Panc1 (cell line): ENCODE measurements around the gene SLC6A13. TPM values are rescaled to one million over a fixed set of nuclear protein-coding genes. Genes with fewer than 3 reads are reported as not detected.

Source experiments
- ATAC-seq: fragments of 200-7000 bp; cut with Tn5 transposase; 2 replicates; pipeline ENCODE4 v1.9.1; 2020; ENCODE audit warnings: mild to moderate bottlenecking, moderate library complexity
- BruUV-seq: library from RNA; stranded (reverse); fragments of 400-500 nt; replicated peaks from 2 replicates; lab custom pipeline; 2021; lab: Mats Ljungman, UMichigan
- CTCF ChIA-PET: fragments of 300-600 bp; sonication (Branson Sonifier 250); formaldehyde crosslinking; loops from one replicate; lab custom pipeline; 2022; ENCODE audit warnings: antibody characterized with exemption; lab: Charles Lee
- POLR2A ChIA-PET: fragments of 300-600 bp; sonication (Branson Sonifier 250); formaldehyde crosslinking; loops from one replicate; lab custom pipeline; 2022; ENCODE audit warnings: antibody characterized with exemption; lab: Charles Lee
- DNase-seq: peaks from one replicate; pipeline ENCODE4 v3.0.0-alpha.2; 2010; ENCODE audit warnings: low read depth, low spot score
- H3K27ac ChIP-seq: 2 replicates; pipeline ENCODE4 v1.5.1; 2011; ENCODE audit warnings: mild to moderate bottlenecking, low read length, inconsistent platforms
- H3K27me3 ChIP-seq: fragments of 200-500 bp; sonication (Bioruptor generic); 2 replicates; pipeline ENCODE4 v1.6.0; 2014; ENCODE audit warnings: low read length, inconsistent platforms; ENCODE audit not compliant: control insufficient read depth, insufficient read depth
- H3K36me3 ChIP-seq: fragments of 200-500 bp; sonication (Bioruptor generic); 2 replicates; pipeline ENCODE4 v1.5.1; 2014; ENCODE audit warnings: inconsistent platforms, mild to moderate bottlenecking, low read length, moderate library complexity; ENCODE audit not compliant: control insufficient read depth, insufficient read depth
- H3K4me1 ChIP-seq: 2 replicates; pipeline ENCODE4 v1.5.1; 2011; ENCODE audit warnings: inconsistent platforms, mild to moderate bottlenecking, low read length, moderate library complexity; ENCODE audit not compliant: control insufficient read depth, insufficient read depth
- H3K4me3 ChIP-seq, 2 experiments: 2 replicates each; pipeline ENCODE4 v1.5.1; 2011 to 2012; ENCODE audit warnings: low read depth in 2 of 2, low read length in 2 of 2, mild to moderate bottlenecking in 2 of 2, inconsistent platforms in 1 of 2, moderate library complexity in 1 of 2
- H3K9me3 ChIP-seq: fragments of 200-500 bp; sonication (Bioruptor generic); 2 replicates; pipeline ENCODE4 v1.5.1; 2014; ENCODE audit warnings: low read depth, mild to moderate bottlenecking, inconsistent platforms, low read length, moderate library complexity; ENCODE audit not compliant: control insufficient read depth, insufficient read depth
- POLR2AphosphoS5 ChIP-seq: IDR thresholded peaks from 2 replicates; pipeline ENCODE4 v1.6.1; 2012; ENCODE audit warnings: mild to moderate bottlenecking, low read depth, low read length, moderate library complexity
- REST ChIP-seq, 2 experiments: IDR thresholded peaks; 2 replicates each; pipeline ENCODE4 v1.6.1; 2011 to 2012; ENCODE audit warnings: low read depth in 2 of 2, control low read depth in 1 of 2, low read length in 1 of 2, mild to moderate bottlenecking in 1 of 2, moderate library complexity in 1 of 2; ENCODE audit not compliant: insufficient read depth in 1 of 2
- SIN3A ChIP-seq: IDR thresholded peaks from 2 replicates; pipeline ENCODE4 v1.6.1; 2012; ENCODE audit warnings: low read depth, mild to moderate bottlenecking, low read length, moderate library complexity, borderline replicate concordance; ENCODE audit not compliant: insufficient read depth
- TCF7L2 ChIP-seq: IDR thresholded peaks from 2 replicates; pipeline ENCODE4 v1.6.1; 2011; ENCODE audit warnings: mild to moderate bottlenecking, low read depth, low read length, inconsistent platforms
- in situ Hi-C: cut with HindIII; loops from 2 replicates; pipeline ENCODE4 v1.10.0; 2016; ENCODE audit warnings: low sequenced_read_pairs, low pct_unique_long_range_greater_than_20kb
- intact Hi-C: fragments of 100-400 bp; cut with micrococcal nuclease; formaldehyde crosslinking; loops from one replicate; pipeline ENCODE4 v1.10.0; 2022; ENCODE audit not compliant: unreplicated experiment
- total RNA-seq: library from RNA; stranded (reverse); gene quantifications from one replicate; pipeline ENCODE4 v1.2.1, GENCODE V29; 2021; ENCODE audit not compliant: unreplicated experiment
- TF ChIP-seq, protein P1 (sequence below): fragments of 450-650 bp; IDR thresholded peaks from 2 replicates; pipeline ENCODE4 v1.5.1; 2017; ENCODE audit warnings: mild to moderate bottlenecking

SLC6A13 gene
- total RNA-seq, 1 experiment from 2014 or later, result 0.57 TPM

DNA sequence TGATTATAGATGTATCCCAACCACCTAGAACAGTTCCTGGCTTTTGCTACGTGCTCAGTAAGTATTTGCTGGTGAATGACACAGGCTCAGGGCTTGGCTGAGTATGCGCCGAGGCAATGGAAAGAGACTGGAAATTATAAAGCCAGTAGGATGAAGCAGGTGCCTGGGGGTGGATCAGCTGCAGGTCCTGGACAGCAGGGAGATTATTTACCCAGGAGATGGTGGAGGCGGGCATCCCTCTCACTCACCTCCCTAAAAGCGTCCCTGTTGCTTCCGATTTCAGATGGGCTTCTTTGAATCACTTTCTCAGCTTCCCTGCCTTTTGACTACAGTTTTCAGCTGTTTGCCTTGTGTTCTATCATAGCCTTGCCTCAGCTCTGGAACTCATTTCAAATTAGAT lies 6.4 kb downstream of the SLC6A13 start:
- POLR2A ChIA-PET, result no interaction called here
- in situ Hi-C loops, result no loop called here

DNA sequence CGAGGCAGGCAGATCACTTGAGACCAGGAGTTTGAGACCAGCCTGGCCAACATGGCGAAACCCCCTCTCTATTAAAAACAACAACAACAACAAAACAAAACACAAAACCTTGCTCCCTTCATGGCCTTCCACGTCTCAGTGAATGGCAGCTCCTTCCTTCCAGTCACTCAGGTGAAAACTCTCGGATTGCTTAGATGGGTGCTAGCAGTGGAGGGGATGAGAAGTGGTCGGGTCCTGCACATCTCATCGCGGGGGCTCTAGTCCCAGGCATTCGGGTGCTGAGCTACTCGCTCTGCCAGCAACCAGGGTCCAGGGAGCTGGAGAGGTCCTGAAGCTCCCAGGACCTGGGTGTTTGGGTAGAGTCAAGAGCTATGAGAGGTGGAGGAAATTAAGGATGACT lies 7.7 kb downstream of the SLC6A13 start:
- H3K36me3 ChIP-seq, result no peaks in the 10 kb centered on the region
- no peak overlapping the region for H3K4me3 ChIP-seq
- no peak overlapping the region for H3K27ac ChIP-seq
- no peaks in the 10 kb centered on the region for H3K4me1 ChIP-seq
- ATAC-seq, result no peak
- no peaks in the 10 kb centered on the region for H3K9me3 ChIP-seq
- ChIA-PET CTCF (no interaction called here), POLR2A (no interaction called here)
- intact Hi-C loops (no loop called here), in situ Hi-C loops (no loop called here)
- TF ChIP-seq, protein P1, sequence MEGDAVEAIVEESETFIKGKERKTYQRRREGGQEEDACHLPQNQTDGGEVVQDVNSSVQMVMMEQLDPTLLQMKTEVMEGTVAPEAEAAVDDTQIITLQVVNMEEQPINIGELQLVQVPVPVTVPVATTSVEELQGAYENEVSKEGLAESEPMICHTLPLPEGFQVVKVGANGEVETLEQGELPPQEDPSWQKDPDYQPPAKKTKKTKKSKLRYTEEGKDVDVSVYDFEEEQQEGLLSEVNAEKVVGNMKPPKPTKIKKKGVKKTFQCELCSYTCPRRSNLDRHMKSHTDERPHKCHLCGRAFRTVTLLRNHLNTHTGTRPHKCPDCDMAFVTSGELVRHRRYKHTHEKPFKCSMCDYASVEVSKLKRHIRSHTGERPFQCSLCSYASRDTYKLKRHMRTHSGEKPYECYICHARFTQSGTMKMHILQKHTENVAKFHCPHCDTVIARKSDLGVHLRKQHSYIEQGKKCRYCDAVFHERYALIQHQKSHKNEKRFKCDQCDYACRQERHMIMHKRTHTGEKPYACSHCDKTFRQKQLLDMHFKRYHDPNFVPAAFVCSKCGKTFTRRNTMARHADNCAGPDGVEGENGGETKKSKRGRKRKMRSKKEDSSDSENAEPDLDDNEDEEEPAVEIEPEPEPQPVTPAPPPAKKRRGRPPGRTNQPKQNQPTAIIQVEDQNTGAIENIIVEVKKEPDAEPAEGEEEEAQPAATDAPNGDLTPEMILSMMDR, result no peak
- BruUV-seq, result no TSS peak
- peaks cover 4% of the 10 kb centered on the region for H3K27me3 ChIP-seq
- no peak for DNase-seq

More for the DNA sequence above, 6.4 kb downstream of the SLC6A13 start:
- Histone ChIP-seq H3K27me3 (peaks cover 4% of the 10 kb centered on the region), H3K36me3 (no peaks in the 10 kb centered on the region), H3K4me3 (no peak overlapping the region), H3K27ac (no peak overlapping the region), H3K4me1 (no peaks in the 10 kb centered on the region), H3K9me3 (no peaks in the 10 kb centered on the region)
- intact Hi-C loops, result no loop called here
- no peak for DNase-seq
- no peak for TF ChIP-seq POLR2AphosphoS5
- no peak for TF ChIP-seq REST (IDR thresholded peaks at IDR 0.05; ENCODE audit: insufficient read depth in 1 of 2, low read depth in 2 of 2, low read length in 1 of 2)
- TF ChIP-seq TCF7L2, result no peak
- TF ChIP-seq SIN3A, result no peak
- TF ChIP-seq, protein P1, result no peak
- ATAC-seq, result no peak
- CTCF ChIA-PET, result no interaction called here
- no TSS peak for BruUV-seq

DNA sequence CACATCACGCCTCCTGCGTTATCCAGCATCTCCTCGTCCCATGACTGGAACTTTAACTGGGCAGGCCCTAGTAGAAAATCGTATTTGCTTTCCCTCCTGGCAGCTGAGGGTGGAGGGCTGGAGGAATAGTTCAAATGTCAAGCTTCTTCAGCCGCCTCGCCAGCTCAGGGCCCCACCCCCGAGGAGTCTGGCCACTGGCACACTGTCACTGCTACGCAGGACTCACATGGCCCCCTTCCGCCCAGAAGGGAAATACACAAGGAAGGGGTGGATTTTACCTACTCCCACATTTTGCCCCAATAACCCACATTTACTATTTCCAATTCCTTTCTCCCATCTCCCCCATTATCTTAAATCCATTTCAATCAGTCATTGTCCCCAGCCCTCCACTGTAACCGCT lies 8.6 kb downstream of the SLC6A13 start:
- no peaks in the 10 kb centered on the region for H3K9me3 ChIP-seq
- H3K4me1 ChIP-seq, result no peaks in the 10 kb centered on the region
- no peak overlapping the region for H3K27ac ChIP-seq
- no peak overlapping the region for H3K4me3 ChIP-seq
- ChIA-PET POLR2A (no interaction called here), CTCF (no interaction called here)
- BruUV-seq, result no TSS peak
- DNase-seq (no peak), ATAC-seq (no peak)
- no peaks in the 10 kb centered on the region for H3K36me3 ChIP-seq
- peaks cover 4% of the 10 kb centered on the region for H3K27me3 ChIP-seq
- intact Hi-C loops, result no loop called here
- TF ChIP-seq POLR2AphosphoS5 (no peak), REST (IDR thresholded peaks at IDR 0.05; ENCODE audit: insufficient read depth in 1 of 2, low read depth in 2 of 2, low read length in 1 of 2) (no peak)
- TF ChIP-seq, protein P1, result no peak
- in situ Hi-C loops, result no loop called here
